ENCODE measurements around the gene ISOC1. TPM values are rescaled to one million over a fixed set of nuclear protein-coding genes. Genes with fewer than 3 reads are reported as not detected.

The ISOC1 gene
- total RNA-seq, 1 experiment from 2014 or later, result 25.7 TPM

DNA sequence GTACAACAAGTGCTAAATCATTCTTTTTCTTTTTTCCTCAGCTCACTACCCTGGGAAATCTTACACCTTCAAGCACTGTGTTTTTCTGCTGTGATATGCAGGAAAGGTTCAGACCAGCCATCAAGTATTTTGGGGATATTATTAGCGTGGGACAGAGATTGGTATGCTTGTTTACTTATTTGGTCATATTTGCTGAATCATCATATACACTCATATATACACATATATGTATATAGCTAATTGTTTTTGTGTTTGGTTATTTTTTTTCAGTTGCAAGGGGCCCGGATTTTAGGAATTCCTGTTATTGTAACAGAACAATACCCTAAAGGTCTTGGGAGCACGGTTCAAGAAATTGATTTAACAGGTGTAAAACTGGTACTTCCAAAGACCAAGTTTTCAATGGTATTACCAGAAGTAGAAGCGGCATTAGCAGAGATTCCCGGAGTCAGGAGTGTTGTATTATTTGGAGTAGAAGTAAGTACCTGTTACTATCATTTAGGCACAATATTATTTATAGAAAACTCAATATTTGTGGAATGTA is 10.4 kb downstream of the ISOC1 start:
- Histone ChIP-seq H3K27ac (ENCODE audit: low read length) (no peak overlapping the region), H3K4me3 (ENCODE audit: low read depth in 2 of 2, low read length in 2 of 2) (no peak overlapping the region), H3K27me3 (ENCODE audit: control insufficient read depth, insufficient read depth, low read length) (no peaks in the 10 kb centered on the region), H3K4me1 (ENCODE audit: control insufficient read depth, insufficient read depth, low read length) (no peaks in the 10 kb centered on the region), H3K9me3 (ENCODE audit: control insufficient read depth, insufficient read depth, low read depth, low read length) (no peaks in the 10 kb centered on the region), H3K36me3 (ENCODE audit: control insufficient read depth, insufficient read depth, low read length) (no peaks in the 10 kb centered on the region; the same call in 1 of the 2 replicates)
- DNase-seq (ENCODE audit: low read depth, low spot score) (no peak), ATAC-seq (no peak)
- intact Hi-C loops (cut with micrococcal nuclease; ENCODE audit: unreplicated experiment) (no loop called here), in situ Hi-C loops (cut with HindIII; ENCODE audit: low pct_unique_long_range_greater_than_20kb, low sequenced_read_pairs) (no loop called here)
- BruUV-seq (replicated peaks), result no TSS peak
- TF ChIP-seq TCF7L2 (IDR thresholded peaks at IDR 0.05; ENCODE audit: low read depth, low read length) (no peak), SIN3A (IDR thresholded peaks at IDR 0.05; ENCODE audit: borderline replicate concordance, insufficient read depth, low read depth, low read length) (no peak), POLR2AphosphoS5 (IDR thresholded peaks at IDR 0.05; ENCODE audit: low read depth, low read length) (no peak)
- TF ChIP-seq, protein P1, sequence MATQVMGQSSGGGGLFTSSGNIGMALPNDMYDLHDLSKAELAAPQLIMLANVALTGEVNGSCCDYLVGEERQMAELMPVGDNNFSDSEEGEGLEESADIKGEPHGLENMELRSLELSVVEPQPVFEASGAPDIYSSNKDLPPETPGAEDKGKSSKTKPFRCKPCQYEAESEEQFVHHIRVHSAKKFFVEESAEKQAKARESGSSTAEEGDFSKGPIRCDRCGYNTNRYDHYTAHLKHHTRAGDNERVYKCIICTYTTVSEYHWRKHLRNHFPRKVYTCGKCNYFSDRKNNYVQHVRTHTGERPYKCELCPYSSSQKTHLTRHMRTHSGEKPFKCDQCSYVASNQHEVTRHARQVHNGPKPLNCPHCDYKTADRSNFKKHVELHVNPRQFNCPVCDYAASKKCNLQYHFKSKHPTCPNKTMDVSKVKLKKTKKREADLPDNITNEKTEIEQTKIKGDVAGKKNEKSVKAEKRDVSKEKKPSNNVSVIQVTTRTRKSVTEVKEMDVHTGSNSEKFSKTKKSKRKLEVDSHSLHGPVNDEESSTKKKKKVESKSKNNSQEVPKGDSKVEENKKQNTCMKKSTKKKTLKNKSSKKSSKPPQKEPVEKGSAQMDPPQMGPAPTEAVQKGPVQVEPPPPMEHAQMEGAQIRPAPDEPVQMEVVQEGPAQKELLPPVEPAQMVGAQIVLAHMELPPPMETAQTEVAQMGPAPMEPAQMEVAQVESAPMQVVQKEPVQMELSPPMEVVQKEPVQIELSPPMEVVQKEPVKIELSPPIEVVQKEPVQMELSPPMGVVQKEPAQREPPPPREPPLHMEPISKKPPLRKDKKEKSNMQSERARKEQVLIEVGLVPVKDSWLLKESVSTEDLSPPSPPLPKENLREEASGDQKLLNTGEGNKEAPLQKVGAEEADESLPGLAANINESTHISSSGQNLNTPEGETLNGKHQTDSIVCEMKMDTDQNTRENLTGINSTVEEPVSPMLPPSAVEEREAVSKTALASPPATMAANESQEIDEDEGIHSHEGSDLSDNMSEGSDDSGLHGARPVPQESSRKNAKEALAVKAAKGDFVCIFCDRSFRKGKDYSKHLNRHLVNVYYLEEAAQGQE (IDR thresholded peaks at IDR 0.05; ENCODE audit: insufficient read depth in 1 of 2, low read depth in 2 of 2, low read length in 1 of 2), result no peak
- TF ChIP-seq, protein P2, sequence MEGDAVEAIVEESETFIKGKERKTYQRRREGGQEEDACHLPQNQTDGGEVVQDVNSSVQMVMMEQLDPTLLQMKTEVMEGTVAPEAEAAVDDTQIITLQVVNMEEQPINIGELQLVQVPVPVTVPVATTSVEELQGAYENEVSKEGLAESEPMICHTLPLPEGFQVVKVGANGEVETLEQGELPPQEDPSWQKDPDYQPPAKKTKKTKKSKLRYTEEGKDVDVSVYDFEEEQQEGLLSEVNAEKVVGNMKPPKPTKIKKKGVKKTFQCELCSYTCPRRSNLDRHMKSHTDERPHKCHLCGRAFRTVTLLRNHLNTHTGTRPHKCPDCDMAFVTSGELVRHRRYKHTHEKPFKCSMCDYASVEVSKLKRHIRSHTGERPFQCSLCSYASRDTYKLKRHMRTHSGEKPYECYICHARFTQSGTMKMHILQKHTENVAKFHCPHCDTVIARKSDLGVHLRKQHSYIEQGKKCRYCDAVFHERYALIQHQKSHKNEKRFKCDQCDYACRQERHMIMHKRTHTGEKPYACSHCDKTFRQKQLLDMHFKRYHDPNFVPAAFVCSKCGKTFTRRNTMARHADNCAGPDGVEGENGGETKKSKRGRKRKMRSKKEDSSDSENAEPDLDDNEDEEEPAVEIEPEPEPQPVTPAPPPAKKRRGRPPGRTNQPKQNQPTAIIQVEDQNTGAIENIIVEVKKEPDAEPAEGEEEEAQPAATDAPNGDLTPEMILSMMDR (IDR thresholded peaks at IDR 0.05), result no peak
- ChIA-PET POLR2A (no interaction called here), CTCF (no interaction called here)

DNA sequence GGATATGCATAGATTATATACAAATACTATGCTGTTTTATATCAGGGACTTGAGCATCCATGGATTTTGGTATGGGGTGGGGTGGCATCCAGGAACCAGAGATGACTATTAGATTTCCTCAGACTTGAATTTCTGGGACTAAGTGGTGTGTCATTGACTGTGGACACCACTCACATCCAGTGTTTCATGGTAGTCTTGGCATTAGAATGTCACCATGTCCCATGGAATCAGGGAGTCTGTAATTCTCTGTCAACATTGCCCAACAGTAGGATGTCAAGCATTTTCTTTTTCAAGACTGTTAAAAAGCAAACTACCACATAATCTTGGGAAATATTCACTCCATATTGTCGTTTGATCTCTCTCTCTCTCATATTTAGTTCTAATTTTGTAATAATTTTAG is 13.1 kb downstream of the ISOC1 start:
- no TSS peak for BruUV-seq (replicated peaks)
- Histone ChIP-seq H3K36me3 (ENCODE audit: control insufficient read depth, insufficient read depth, low read length) (no peaks in the 10 kb centered on the region; the same call in 1 of the 2 replicates), H3K27me3 (ENCODE audit: control insufficient read depth, insufficient read depth, low read length) (no peaks in the 10 kb centered on the region), H3K27ac (ENCODE audit: low read length) (no peak overlapping the region), H3K4me1 (ENCODE audit: control insufficient read depth, insufficient read depth, low read length) (no peaks in the 10 kb centered on the region), H3K9me3 (ENCODE audit: control insufficient read depth, insufficient read depth, low read depth, low read length) (no peaks in the 10 kb centered on the region), H3K4me3 (ENCODE audit: low read depth in 2 of 2, low read length in 2 of 2) (no peak overlapping the region)
- TF ChIP-seq, protein P2 (IDR thresholded peaks at IDR 0.05), result no peak
- no peak for TF ChIP-seq SIN3A (IDR thresholded peaks at IDR 0.05; ENCODE audit: borderline replicate concordance, insufficient read depth, low read depth, low read length)
- TF ChIP-seq, protein P1 (IDR thresholded peaks at IDR 0.05; ENCODE audit: insufficient read depth in 1 of 2, low read depth in 2 of 2, low read length in 1 of 2), result no peak
- no peak for TF ChIP-seq POLR2AphosphoS5 (IDR thresholded peaks at IDR 0.05; ENCODE audit: low read depth, low read length)
- TF ChIP-seq TCF7L2 (IDR thresholded peaks at IDR 0.05; ENCODE audit: low read depth, low read length), result no peak
- DNase-seq (ENCODE audit: low read depth, low spot score) (no peak), ATAC-seq (no peak)
- POLR2A ChIA-PET, result no interaction called here
- intact Hi-C loops (cut with micrococcal nuclease; ENCODE audit: unreplicated experiment), result no loop called here
- CTCF ChIA-PET, result no interaction called here
- in situ Hi-C loops (cut with HindIII; ENCODE audit: low pct_unique_long_range_greater_than_20kb, low sequenced_read_pairs), result no loop called here
